ENCODE results near the gene SRRM5.
"Not testable (repeated sequence)": the region's sequence is repeated elsewhere in the genome, so short reads cannot be mapped to it uniquely, and the experiment has no call there.

The SRRM5 gene

DNA sequence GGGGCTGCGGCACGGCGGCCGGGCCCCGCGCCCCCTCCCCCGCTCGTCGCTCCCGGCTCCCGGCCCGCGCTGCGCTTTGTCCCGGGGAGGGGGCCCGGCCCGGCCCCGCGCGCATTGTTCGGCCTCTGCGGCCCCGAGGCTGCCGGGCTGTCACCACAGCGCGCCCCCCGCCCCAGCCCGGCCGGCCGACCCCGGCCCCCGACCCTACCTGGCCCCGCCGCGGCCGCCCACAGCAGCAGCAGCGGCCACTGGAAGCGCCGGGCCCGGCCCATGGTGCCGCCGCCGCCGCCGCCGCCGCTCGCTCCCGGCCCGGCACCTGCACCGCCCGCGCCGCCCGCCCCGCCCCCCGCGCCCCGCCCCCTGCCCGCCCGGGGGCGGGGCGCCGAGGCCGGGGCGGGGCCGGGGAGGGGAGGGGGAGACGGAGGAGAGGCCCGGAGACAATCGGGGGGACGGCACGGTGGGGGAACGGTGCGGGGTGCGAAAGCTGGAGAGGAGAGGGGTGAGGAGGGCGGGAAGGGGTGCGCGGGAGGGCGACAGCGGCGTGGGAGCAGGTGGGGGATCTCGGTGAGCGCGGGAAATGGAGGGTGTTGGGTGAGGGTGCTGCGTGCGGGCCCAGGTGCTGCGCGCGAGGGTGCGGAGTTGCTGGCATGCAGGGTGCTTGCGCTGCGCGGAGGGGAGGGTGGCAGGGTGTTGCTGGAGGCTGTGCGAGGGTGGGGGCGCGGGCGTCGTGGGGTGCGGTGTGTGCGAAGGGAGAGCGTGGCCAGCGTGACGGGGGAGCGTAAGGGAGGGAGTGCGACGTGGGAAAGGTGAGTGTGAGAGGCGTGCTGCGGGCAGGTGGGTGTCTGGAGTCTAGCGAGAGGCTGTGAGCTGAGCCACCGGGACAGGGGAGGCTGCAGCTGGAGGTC, 27.9 kb downstream of the SRRM5 start, which contains the start of gene CADM4:
TSS of gene CADM4 (minus strand) at position 332 of the 905 bp plus-strand sequence. CDS start at position 272, 60 bp downstream.
- no peak for DNase-seq (ENCODE audit: low read depth)

DNA sequence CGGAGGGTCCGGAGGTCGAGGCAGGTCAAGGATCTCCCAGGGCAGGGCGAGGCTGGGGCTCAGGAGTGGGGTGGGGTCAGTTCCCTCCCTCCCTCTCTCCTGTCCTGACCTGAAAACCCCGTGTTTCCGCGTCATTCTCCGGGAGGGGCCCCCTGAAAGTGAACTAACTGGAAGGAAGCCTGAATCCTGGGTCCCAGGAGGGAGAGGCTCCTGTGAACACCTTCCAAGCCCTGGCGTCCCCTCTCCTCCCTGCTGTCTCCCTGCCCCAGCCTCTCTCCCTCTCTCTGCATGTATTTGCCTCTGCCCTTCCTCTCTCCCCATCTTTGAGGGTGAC, 28.5 kb downstream of the SRRM5 start:
- DNase-seq (ENCODE audit: low read depth) = no peak

DNA sequence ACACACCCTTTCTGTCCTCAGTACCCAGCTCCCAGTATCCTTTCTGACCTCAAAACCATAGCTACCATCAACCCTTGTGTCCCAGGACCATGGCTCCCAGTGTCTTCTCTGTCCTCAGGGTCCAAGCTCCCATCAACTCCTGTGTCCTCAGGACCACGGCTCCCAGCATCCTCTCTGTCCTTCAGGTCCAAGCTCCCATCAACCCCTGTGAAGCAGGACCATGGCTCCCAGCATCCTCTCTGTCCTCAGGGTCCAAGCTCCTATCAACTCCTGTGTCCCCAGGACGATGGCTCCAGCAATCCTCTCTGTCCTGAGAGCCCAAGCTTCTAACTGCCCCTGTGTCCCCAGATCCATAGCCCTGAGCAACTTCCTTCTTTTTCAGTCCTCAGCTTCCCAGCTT, 29.4 kb downstream of the SRRM5 start:
- no peak for DNase-seq (ENCODE audit: low read depth)

DNA sequence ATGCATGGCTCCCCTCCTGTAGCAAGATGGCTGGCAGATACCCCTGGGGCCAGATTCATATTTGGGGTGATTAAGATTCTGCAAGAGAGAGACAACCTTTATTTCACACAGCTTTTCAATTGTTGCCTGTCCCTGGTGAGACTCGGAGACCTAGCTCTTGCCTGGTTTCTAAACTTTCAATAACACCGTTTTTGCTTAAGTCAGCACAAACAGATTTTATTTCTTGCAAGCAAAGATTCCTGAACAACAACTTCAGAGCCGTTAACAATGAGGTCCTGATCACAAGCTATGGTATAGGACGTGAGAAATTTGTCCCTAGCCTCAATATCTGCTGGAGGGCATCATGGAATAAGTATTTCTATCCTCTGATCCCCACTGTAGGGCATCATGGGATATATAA, 30.6 kb downstream of the SRRM5 start:
- DNase-seq (ENCODE audit: low read depth) = no peak

GRCh38 chr19:43643326-43643725, 31.4 kb downstream of the SRRM5 start:
- DNase-seq (ENCODE audit: low read depth) = no peak

DNA sequence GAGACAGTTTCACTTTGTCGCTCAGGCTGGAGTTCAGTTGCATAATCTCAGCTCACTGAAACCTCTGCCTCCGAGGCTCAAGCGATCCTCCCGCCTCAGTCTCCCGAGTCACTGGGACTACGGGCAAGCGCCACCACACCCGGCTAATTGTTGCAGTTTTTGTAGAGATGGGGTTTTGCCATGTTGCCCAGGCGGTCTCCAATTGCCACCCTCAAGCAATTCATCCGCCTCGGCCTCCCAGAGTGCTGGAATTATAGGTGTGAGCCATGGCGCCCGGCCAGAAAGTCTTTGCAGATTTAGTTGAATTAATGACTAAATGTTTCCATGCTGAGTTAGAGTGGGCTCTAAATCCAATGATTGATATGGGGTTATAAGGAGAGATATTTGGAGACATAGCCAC, 32.3 kb downstream of the SRRM5 start:
- DNase-seq (ENCODE audit: low read depth) = no peak

DNA sequence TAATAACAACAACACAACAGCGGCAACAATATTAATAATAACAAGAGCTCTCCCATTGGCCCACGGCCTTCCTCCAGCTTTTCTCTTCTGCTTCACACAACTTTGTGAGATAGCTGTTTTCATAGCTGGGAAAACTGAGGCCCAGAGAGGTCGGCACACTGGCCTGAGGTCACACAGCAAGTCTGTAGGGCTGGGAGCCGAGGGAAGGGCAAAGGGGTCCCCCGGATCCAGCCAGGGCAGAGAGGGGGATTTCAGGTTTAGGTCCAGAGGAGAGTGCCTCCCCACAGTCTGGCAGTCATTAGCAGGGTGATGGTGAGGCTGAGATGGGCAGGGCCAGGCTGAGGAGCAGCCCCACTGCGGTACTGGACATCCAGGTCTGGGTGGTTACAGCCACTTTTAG, 36.7 kb downstream of the SRRM5 start:
- DNase-seq (ENCODE audit: low read depth) = no peak

DNA sequence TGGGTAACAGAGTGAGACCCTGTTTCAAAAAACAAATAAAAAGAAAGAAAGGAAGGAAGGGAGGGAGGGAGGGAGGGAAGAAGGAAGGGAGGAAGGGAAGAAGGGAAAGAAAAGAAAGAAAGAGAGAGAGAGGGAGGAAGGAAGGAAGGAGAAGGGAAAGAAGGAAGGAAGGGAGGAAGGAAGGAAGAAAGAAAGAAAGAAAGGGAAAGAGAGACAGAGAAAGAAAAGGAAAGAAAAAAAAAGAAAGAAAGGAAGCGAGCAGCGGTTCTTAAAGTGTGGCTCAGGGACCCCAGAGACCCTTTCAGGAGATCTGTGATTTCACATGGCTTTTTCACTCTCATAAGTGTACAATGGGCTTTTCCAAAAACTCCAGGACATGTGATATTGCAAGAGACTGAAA, 37.6 kb downstream of the SRRM5 start:
- DNase-seq (ENCODE audit: low read depth) = no peak

- DNase-seq (ENCODE audit: low read depth) = not testable (repeated sequence)
Observed at GRCh38 chr19:43650276-43650675, 38.4 kb downstream of the SRRM5 start.

DNA sequence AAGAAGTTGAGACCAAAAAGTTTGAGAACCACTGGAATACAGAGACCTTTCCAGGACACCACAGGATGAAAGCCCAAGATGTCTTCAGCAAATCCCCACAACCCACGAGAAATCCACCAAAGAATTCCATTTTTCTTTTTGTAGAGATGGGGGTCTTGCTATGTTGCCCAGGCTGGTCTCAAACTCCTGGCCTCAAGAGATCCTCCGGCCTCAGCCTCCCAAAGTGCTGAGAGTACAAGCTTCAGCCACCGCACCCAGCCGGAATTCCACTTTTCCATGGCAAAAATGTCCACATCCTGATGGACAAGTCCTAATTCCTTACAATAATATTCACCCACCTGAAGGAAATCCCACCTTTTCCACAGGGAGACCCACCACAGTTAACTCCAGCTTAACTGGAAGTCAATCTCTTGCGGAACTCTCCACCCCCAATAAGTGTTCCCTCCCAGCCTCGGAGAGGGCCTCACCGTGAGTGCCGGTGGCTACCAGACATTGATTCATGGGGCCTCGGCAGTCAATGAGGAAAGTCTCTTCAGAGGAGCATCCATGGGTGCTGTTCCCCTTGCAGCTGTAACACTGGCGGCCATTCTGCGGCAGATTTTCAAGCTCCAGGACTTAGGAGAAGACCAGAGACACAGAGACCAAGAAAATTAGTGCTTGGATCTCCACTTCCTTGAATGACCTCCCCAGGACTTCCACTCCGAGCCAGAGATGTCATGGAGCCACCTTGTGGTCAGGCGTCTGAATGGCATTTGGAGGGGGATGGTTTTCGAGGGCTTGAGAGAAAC, 40.1 kb downstream of the SRRM5 start:
- DNase-seq (ENCODE audit: low read depth) = peak; percentile 22

GRCh38 chr19:43652546-43652874, 40.6 kb downstream of the SRRM5 start:
- DNase-seq (ENCODE audit: low read depth) = no peak

DNA sequence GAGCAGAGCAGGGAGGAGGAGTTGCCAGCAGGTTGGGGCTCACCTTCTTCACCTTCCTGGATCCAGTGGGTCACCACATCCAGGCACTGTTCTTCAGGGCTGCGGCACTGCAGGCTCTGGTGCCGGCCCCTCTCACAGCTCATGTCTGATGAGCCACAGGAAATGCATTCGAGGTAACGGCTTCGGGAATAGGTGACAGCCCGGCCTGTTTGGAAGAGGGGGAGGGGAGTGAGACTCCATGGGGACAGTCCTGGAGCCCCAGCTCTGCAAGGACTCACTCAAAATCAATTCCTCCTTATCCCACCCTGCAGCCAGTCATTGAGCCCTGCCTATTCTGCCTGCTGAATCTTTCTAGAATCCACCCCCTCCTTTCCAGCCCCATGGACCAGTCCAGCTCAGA, 44.5 kb downstream of the SRRM5 start:
- DNase-seq (ENCODE audit: low read depth) = no peak

DNA sequence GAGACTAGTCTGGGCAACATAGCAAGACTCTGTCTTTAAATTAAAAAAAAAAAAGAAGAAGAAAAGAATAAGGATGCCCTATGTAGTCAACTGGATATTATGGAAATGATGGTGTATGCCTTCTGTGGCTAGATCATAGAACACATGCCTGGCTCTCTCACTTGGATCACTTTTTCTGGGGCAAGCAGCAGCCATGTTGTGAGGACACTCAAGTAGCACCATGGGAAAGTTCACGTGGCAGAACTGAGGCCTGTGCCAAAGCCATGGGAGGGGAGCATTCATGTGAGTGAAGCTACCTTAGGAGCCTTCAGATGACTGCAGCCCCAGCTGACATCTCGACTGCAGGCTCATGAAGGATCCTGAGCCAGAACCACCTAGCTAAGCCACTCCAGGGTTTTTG, 46.1 kb downstream of the SRRM5 start:
- DNase-seq (ENCODE audit: low read depth) = no peak

DNA sequence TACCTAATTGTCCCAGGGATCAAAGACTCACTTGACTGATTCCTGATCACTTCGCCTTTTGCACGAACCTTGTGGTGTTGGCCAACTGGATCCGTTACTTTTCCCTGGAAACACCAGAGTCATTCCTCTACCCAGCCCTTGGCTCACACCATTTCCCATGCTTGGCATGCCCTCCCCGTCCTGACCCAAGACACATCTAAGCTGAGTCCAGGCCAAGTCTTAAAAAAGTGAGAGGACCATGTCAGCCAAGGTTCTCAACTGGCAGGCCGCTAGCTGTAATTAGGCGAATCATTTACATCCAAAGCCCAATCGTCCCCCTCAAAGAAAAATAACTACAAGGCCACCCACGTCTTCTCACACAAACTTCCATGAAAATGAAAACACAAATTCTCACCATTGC, 46.6 kb downstream of the SRRM5 start:
- DNase-seq (ENCODE audit: low read depth) = no peak

GRCh38 chr19:43660301-43660970, 48.5 kb downstream of the SRRM5 start:
- DNase-seq (ENCODE audit: low read depth) = no peak

- no peak for DNase-seq (ENCODE audit: low read depth)
Observed at GRCh38 chr19:43660971-43661360, 49.1 kb downstream of the SRRM5 start.

GRCh38 chr19:43662487-43662886, 50.6 kb downstream of the SRRM5 start:
- no peak for DNase-seq (ENCODE audit: low read depth)

GRCh38 chr19:43664018-43664417, 52.1 kb downstream of the SRRM5 start:
- no peak for DNase-seq (ENCODE audit: low read depth)

Data from stimulated activated CD8-positive, alpha-beta memory T cell treated with anti-CD3 and anti-CD28 coated beads, Interleukin-4, amount 100 ng/mL, for 24 hours (primary cell).